Endothelial cell of umbilical vein (primary cell): ENCODE measurements around the gene MMD. TPM values are rescaled to one million over a fixed set of nuclear protein-coding genes. Genes with fewer than 3 reads are reported as not detected.
"Not testable (repeated sequence)": the region's sequence is repeated elsewhere in the genome, so short reads cannot be mapped to it uniquely, and the experiment has no call there.

Experiments
- BruUV-seq: library from RNA; stranded (reverse); fragments of 400-500 nt; replicated peaks from 2 replicates; lab custom pipeline; 2021; lab: Mats Ljungman, UMichigan
- CTCF ChIA-PET: fragments of 300-600, 350-600 bp; sonication (Branson Sonifier 250); formaldehyde crosslinking; loops from one replicate; lab custom pipeline; 2021; ENCODE audit warnings: antibody characterized with exemption, inconsistent platforms; lab: Charles Lee
- POLR2A ChIA-PET: fragments of 300-600, 350-600 bp; sonication (Branson Sonifier 250); formaldehyde crosslinking; loops from one replicate; lab custom pipeline; 2021; ENCODE audit warnings: antibody characterized with exemption, inconsistent platforms; lab: Charles Lee
- DNase-seq: peaks from one replicate; pipeline ENCODE4 v3.0.0-alpha.2; 2011; ENCODE audit warnings: low read depth, low spot score
- FAIRE-seq: peaks from 2 replicates; lab custom pipeline; 2011; peaks lifted over from hg19 to GRCh38; lab: Jason Lieb, UNC
- H2AFZ ChIP-seq: 2 replicates; pipeline ENCODE4 v1.6.0; 2012; ENCODE audit warnings: low read depth, low read length, control low read depth, inconsistent platforms
- H3K27ac ChIP-seq: 2 replicates; pipeline ENCODE4 v1.5.1; 2011; ENCODE audit warnings: low read depth, mild to moderate bottlenecking, control low read depth, low read length, moderate library complexity; ENCODE audit not compliant: insufficient read depth
- H3K27me3 ChIP-seq, 2 experiments: 2 replicates each; pipeline versions ENCODE4 v1.6.0 to v1.6.1; 2011; ENCODE audit warnings: low read length in 2 of 2, mixed read lengths in 1 of 2; ENCODE audit not compliant: control insufficient read depth in 2 of 2, insufficient read depth in 2 of 2
- H3K36me3 ChIP-seq, 2 experiments: 2 replicates in 1 of 2; 3 replicates in 1 of 2; pipeline ENCODE4 v1.5.1; 2011; ENCODE audit warnings: low read length in 2 of 2, mild to moderate bottlenecking in 1 of 2, moderate library complexity in 1 of 2; ENCODE audit not compliant: control insufficient read depth in 2 of 2, insufficient read depth in 2 of 2; ENCODE audit errors: extremely low read depth in 1 of 2
- H3K4me1 ChIP-seq: 3 replicates; pipeline ENCODE4 v1.5.1; 2011; ENCODE audit warnings: mild to moderate bottlenecking, low read length; ENCODE audit not compliant: control insufficient read depth, insufficient read depth; ENCODE audit errors: extremely low read depth
- H3K4me2 ChIP-seq: 2 replicates; pipeline ENCODE4 v1.6.1; 2011; ENCODE audit warnings: low read length, control low read depth, mixed read lengths; ENCODE audit not compliant: insufficient read depth
- H3K4me3 ChIP-seq, 3 experiments: fragments of 200-600 bp in 1 of 3; sonication (generic), shearing (Covaris generic) in 1 of 3; replicated peaks in 1 of 3; 2 replicates each; pipeline ENCODE4 v1.5.1; 2011 to 2016; ENCODE audit warnings: control low read depth in 3 of 3, low read length in 3 of 3, mild to moderate bottlenecking in 2 of 3, inconsistent platforms in 1 of 3, low read depth in 1 of 3, moderate library complexity in 1 of 3; ENCODE audit not compliant: insufficient read depth in 1 of 3
- H3K79me2 ChIP-seq: 2 replicates; pipeline ENCODE4 v1.6.0; 2012; ENCODE audit warnings: low read length, inconsistent platforms; ENCODE audit not compliant: control insufficient read depth, insufficient read depth
- H3K9ac ChIP-seq: replicated peaks from 2 replicates; pipeline ENCODE3; 2011; ENCODE audit warnings: low read length, control low read depth; ENCODE audit not compliant: insufficient read depth; ENCODE audit errors: extremely low read depth
- H3K9me1 ChIP-seq: replicated peaks from 3 replicates; pipeline ENCODE4 v1.6.0; 2011; ENCODE audit warnings: mild to moderate bottlenecking, low read length; ENCODE audit not compliant: control insufficient read depth, insufficient read depth; ENCODE audit errors: extremely low read depth
- H3K9me3 ChIP-seq: replicated peaks from 2 replicates; pipeline ENCODE4 v1.5.1; 2012; ENCODE audit warnings: low read length, inconsistent platforms; ENCODE audit not compliant: control insufficient read depth, insufficient read depth
- H4K20me1 ChIP-seq: replicated peaks from 2 replicates; pipeline ENCODE3; 2011; ENCODE audit warnings: mild to moderate bottlenecking, low read length; ENCODE audit not compliant: control insufficient read depth, insufficient read depth; ENCODE audit errors: extremely low read depth
- CTCF ChIP-seq, 2 donors: IDR thresholded peaks; 1 replicate in 1 of 2; 2 replicates in 1 of 2; pipeline ENCODE4 v1.5.1; 2011; ENCODE audit warnings: low read length in 2 of 2, mild to moderate bottlenecking in 2 of 2, moderate library complexity in 2 of 2, control low read depth in 1 of 2, inconsistent platforms in 1 of 2, low read depth in 1 of 2; ENCODE audit not compliant: insufficient read depth in 1 of 2; ENCODE audit errors: extremely low read depth in 1 of 2
- FOS ChIP-seq: IDR thresholded peaks from 2 replicates; pipeline ENCODE4 v1.6.1; 2011; ENCODE audit warnings: mild to moderate bottlenecking, low read length, moderate library complexity, borderline replicate concordance; ENCODE audit not compliant: insufficient read depth
- GATA2 ChIP-seq: IDR thresholded peaks from 2 replicates; pipeline ENCODE4 v1.7.0; 2011; ENCODE audit warnings: low read depth, mild to moderate bottlenecking, moderate library complexity, mixed read lengths, low read length; ENCODE audit not compliant: insufficient read length, insufficient read depth
- JUN ChIP-seq: IDR thresholded peaks from 2 replicates; pipeline ENCODE4 v1.6.1; 2011; ENCODE audit warnings: borderline replicate concordance, low read depth; ENCODE audit not compliant: insufficient read length, insufficient read depth
- MAX ChIP-seq: IDR thresholded peaks from 2 replicates; pipeline ENCODE4 v1.6.1; 2011; ENCODE audit not compliant: insufficient read depth, insufficient read length
- MYC ChIP-seq: IDR thresholded peaks from one replicate; pipeline ENCODE4 v1.6.1; 2011; ENCODE audit warnings: mild to moderate bottlenecking, low read depth, low read length
- POLR2A ChIP-seq: IDR thresholded peaks from 2 replicates; pipeline ENCODE4 v1.6.1; 2012; ENCODE audit warnings: low read depth, mild to moderate bottlenecking, control low read depth, low read length
- POLR2AphosphoS5 ChIP-seq: IDR thresholded peaks from 2 replicates; pipeline ENCODE4 v1.6.1; 2012; ENCODE audit warnings: low read depth, mild to moderate bottlenecking, control low read depth, low read length, moderate library complexity; ENCODE audit not compliant: insufficient read depth
- dilution Hi-C: fragments of 300-500 bp; cut with MboI; formaldehyde crosslinking; loops from one replicate; pipeline ENCODE4 v1.15.0; 2019; ENCODE audit warnings: low sequenced_read_pairs; ENCODE audit not compliant: extremely low pct_ligation_motif_present
- intact Hi-C: fragments of 100-400 bp; cut with micrococcal nuclease; formaldehyde crosslinking; loops from one replicate; pipeline ENCODE4 v1.10.0; 2022
- polyA plus RNA-seq, 4 experiments: library from polyadenylated mRNA; depleted of rRNA in 3 of 4; stranded (reverse) in 3 of 4; unstranded in 1 of 4; fragments of >200 nt; gene quantifications; 2 replicates each; pipeline versions ENCODE4 v1.2.1 to v1.2.3, GENCODE V29; 2011 to 2012; ENCODE audit warnings: missing spikeins in 1 of 4
- total RNA-seq: library from RNA; stranded (reverse); gene quantifications from 2 replicates; pipeline ENCODE4 v1.2.3, GENCODE V29; 2021

Gene MMD
- total and polyA plus RNA-seq, 2 donors (not counting 3 experiments of a cell fraction or from before 2014, with no cell fraction given), result 5.6 to 9.3 TPM

GRCh38 chr17:55465771-55466170 is 44.1 kb upstream of the MMD start:
- H3K9me3 ChIP-seq, H3K4me3 ChIP-seq, H2AFZ ChIP-seq, DNase-seq, H3K9ac ChIP-seq, dilution Hi-C loops, H3K27ac ChIP-seq, BruUV-seq, H3K79me2 ChIP-seq, FAIRE-seq, H3K4me1 ChIP-seq, H3K4me2 ChIP-seq, intact Hi-C loops, H3K27me3 ChIP-seq, H3K9me1 ChIP-seq, H4K20me1 ChIP-seq, H3K36me3 ChIP-seq: not testable (repeated sequence)
- ChIA-PET CTCF (interaction anchor here (1.0 to 1.3 kb wide), 2 partner anchors 20 to 49 kb away, joined by 3 read pairs; no protein-coding TSS in a partner anchor), POLR2A (interaction anchor here (0.7 kb wide), 1 partner anchor 1330 kb away, joined by 6 read pairs; no protein-coding TSS in a partner anchor)

GRCh38 chr17:55463600-55463999 is 42.0 kb upstream of the MMD start:
- Histone ChIP-seq H2AFZ (no peak overlapping the region), H3K4me3 (no peak overlapping the region), H3K9ac (no peak overlapping the region), H3K9me1 (no peaks in the 10 kb centered on the region), H3K4me1 (no peaks in the 10 kb centered on the region), H3K27ac (no peak overlapping the region), H3K36me3 (no peaks in the 10 kb centered on the region), H3K79me2 (no peaks in the 10 kb centered on the region), H3K4me2 (no peak overlapping the region), H3K27me3 (no peaks in the 10 kb centered on the region), H4K20me1 (no peaks in the 10 kb centered on the region), H3K9me3 (no peaks in the 10 kb centered on the region)
- no TSS peak for BruUV-seq
- intact Hi-C loops, result no loop called here
- ChIA-PET POLR2A (no interaction called here), CTCF (no interaction called here)
- dilution Hi-C loops, result no loop called here
- no peak for DNase-seq
- TF ChIP-seq FOS (no peak), MYC (no peak), POLR2AphosphoS5 (no peak), GATA2 (no peak), JUN (no peak), CTCF (IDR thresholded peaks at IDR 0.05; ENCODE audit: extremely low read depth in 1 of 2, insufficient read depth in 1 of 2, low read depth in 1 of 2, low read length in 2 of 2) (no peak), MAX (no peak), POLR2A (no peak)
- FAIRE-seq, result no peak
